Spleen (tissue), 7 donors: ENCODE results near the gene SLC16A13.
A peak's percentile ranks its signal among the peaks of the same experiment; 100 is the strongest.

ENCODE experiments used
- CTCF ChIP-seq, 11 experiments: fragments of 200-600 bp in 7 of 11; fragments of 450-650 bp in 4 of 11; sonication (generic) in 4 of 11; IDR thresholded peaks in 8 of 11; conservative IDR thresholded peaks in 3 of 11; 1 replicate in 7 of 11; 2 replicates in 4 of 11; pipeline versions ENCODE4 v1.4.0 to v1.8.0; 2016 to 2021; ENCODE audit warnings: antibody characterized with exemption in 11 of 11, inconsistent platforms in 4 of 11, mild to moderate bottlenecking in 1 of 11
- POLR2AphosphoS5 ChIP-seq, 3 donors: sonication (generic); formaldehyde crosslinking; IDR thresholded peaks; one replicate each; pipeline ENCODE4 v1.5.1; 2017; ENCODE audit warnings: antibody characterized with exemption in 3 of 3
- donor health status: DM: no; HTN: no; CAD: no; lungs with moderate emphysema.
- donor health status: DM: no; HTN: no; CAD: no.
- donor health status: DM: no; HTN: no; CAD: no.

DNA sequence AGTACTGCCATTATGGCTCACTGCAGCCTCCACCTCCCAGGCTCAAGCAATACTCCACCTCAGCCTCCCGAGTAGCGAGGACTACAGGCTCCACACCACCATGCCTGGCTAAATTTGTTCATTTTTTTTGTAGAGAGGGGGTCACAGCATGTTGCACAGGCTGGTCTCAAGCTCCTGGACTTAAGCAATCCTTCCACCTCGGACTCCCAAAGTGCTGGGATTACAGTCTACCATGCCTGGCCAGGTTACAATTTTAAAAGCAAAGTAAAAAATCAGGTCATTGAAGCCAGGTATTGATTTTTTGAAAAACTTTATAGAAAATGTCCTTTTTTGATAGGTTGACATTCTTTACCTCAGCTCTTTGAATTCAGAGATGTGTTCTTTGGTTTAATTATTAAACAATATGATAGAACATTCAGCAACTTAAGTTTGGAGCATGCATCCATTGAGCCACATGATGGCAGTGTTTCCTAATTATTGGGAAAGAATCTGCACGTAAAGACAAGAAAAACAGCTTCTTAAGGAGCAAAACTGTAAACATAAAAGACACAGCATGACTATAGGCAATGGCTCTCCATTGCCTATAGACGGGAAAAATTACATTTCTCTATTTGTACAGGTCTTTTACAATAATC is 9.8 kb downstream of the SLC16A13 start:
- TF ChIP-seq CTCF (IDR thresholded peaks at IDR 0.05 in 8 of 11, conservative IDR thresholded peaks at IDR 0.05 in 3 of 11) (peak; percentile 65 to 86 (median 80)), POLR2AphosphoS5 (IDR thresholded peaks at IDR 0.05) (no peak)
